Left kidney (tissue), 2 donors: ENCODE data around the gene STK40. TPM values are rescaled to one million over a fixed set of nuclear protein-coding genes. Genes with fewer than 3 reads are reported as not detected.

ENCODE experiments used
- DNase-seq: peaks from one replicate; pipeline ENCODE4 v3.0.0-alpha.2; 2013
- polyA plus RNA-seq: library from polyadenylated mRNA; unstranded; fragments of 120-200 nt; gene quantifications from one replicate; pipeline ENCODE4 v1.2.1, GENCODE V29; 2013; ENCODE audit not compliant: insufficient read length

STK40 gene
- polyA plus RNA-seq, 1 donor: 40.4 TPM

GRCh38 chr1:36320291-36320761 is 65.4 kb downstream of the STK40 start:
- no peak for DNase-seq

GRCh38 chr1:36309397-36309796 is 76.3 kb downstream of the STK40 start:
- no peak for DNase-seq

- no peak for DNase-seq
Measured at GRCh38 chr1:36307601-36308330, 78.0 kb downstream of the STK40 start.

- DNase-seq: peak; percentile 94
Measured at GRCh38 chr1:36306902-36307456, 78.7 kb downstream of the STK40 start.

GRCh38 chr1:36306210-36306901 is 79.4 kb downstream of the STK40 start, which contains the start of gene SH3D21:
Gene SH3D21, plus strand, starts transcription at chr1:36306368. Its CDS starts 53 bp downstream, at chr1:36306421.
- no peak for DNase-seq

GRCh38 chr1:36305915-36306209 is 79.9 kb downstream of the STK40 start:
- no peak for DNase-seq

- DNase-seq: no peak
Measured at GRCh38 chr1:36304970-36305914, 80.5 kb downstream of the STK40 start.

GRCh38 chr1:36304521-36304920 is 81.2 kb downstream of the STK40 start:
- DNase-seq: no peak

GRCh38 chr1:36303650-36304360 is 81.9 kb downstream of the STK40 start:
- no peak for DNase-seq

GRCh38 chr1:36303244-36303643 is 82.5 kb downstream of the STK40 start:
- no peak for DNase-seq

- DNase-seq: no peak
Measured at GRCh38 chr1:36301220-36301619, 84.5 kb downstream of the STK40 start.

GRCh38 chr1:36300526-36300925 is 85.2 kb downstream of the STK40 start:
- no peak for DNase-seq

GRCh38 chr1:36298640-36299039 is 87.1 kb downstream of the STK40 start:
- DNase-seq: no peak

GRCh38 chr1:36297062-36297461 is 88.7 kb downstream of the STK40 start:
- no peak for DNase-seq

- no peak for DNase-seq
Measured at GRCh38 chr1:36295390-36295789, 90.3 kb downstream of the STK40 start.

Other genes with a start within 250 kb of the STK40 start
- gene TRAPPC3, start 236.4 kb downstream of the STK40 start, polyA plus RNA-seq: 64.9 TPM
- gene MAP7D1, start 229.8 kb downstream of the STK40 start, polyA plus RNA-seq: 54.7 TPM
- 169 TPM for gene THRAP3, start 161.5 kb downstream of the STK40 start, polyA plus RNA-seq
- gene SH3D21, start 79.6 kb downstream of the STK40 start, polyA plus RNA-seq: 31.2 TPM
- gene EVA1B, start 62.3 kb downstream of the STK40 start, polyA plus RNA-seq: 37.6 TPM
- gene LSM10, start 12.0 kb upstream of the STK40 start, polyA plus RNA-seq: 20.3 TPM
- gene OSCP1, start 64.5 kb upstream of the STK40 start, polyA plus RNA-seq: 29.7 TPM
- gene MRPS15, start 78.5 kb upstream of the STK40 start, polyA plus RNA-seq: 68.0 TPM
- gene CSF3R, start 97.0 kb upstream of the STK40 start, polyA plus RNA-seq: 5.2 TPM